GM19372 (cell line): Measurements from ENCODE around the gene ZNF189.
A peak's percentile ranks its signal among the peaks of the same experiment; 100 is the strongest.

Experiments used
- ATAC-seq: cut with Tn5 transposase; IDR thresholded peaks from one replicate; pipeline ENCODE4 v1.9.1; 2021; ENCODE audit warnings: mild to moderate bottlenecking, low read depth, moderate library complexity; ENCODE audit not compliant: unreplicated experiment

ZNF189 gene

DNA sequence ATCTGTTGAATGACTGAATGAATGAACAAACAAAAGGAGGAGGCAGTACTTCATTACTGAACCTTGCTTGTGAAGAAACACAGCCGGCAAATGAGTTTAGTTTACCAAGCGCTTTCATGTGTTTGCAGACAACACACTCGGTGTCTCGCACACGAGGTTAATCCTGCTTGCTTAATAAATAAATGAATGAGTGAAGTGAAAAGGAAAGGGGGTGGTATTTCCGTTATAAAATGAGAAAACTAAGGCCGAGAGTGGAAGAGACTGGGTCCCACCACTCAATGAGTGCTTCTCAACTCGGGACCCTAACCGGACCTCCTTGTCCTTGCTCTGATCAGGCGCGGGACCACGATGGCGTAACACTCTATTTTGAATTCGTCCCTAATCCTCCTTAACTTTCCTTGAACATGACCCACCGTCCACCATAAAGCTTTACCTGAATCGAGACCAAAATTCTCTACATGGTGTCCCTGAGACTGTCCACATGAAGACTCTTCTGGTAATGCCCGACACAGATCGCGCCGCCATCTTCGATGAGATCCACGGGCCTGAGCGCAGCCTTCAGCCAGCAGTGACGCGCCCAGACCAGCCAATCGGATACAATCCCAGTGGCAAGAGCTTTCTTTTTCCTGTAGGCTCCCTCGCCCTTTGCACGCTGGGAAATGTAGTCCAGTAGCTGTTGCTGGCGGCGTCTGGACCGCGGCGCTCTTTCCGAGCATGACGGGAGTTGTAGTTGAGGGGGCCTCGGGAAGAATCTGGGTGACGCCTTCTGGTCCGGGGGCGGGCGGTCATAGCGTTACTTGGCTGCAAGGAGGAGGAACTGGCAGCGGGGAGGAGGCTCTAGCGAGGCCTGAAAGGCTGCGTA is at the start of gene ZNF189, which contains the start of gene MRPL50:
ZNF189 (plus strand) TSS at position 784 of the 862 bp plus-strand sequence. CDS start 306 bp downstream, outside the sequence.
MRPL50 (minus strand) TSS at position 551 of the 862 bp plus-strand sequence; CDS start at position 525, 26 bp downstream.
- peak; percentile 95 for ATAC-seq

DNA sequence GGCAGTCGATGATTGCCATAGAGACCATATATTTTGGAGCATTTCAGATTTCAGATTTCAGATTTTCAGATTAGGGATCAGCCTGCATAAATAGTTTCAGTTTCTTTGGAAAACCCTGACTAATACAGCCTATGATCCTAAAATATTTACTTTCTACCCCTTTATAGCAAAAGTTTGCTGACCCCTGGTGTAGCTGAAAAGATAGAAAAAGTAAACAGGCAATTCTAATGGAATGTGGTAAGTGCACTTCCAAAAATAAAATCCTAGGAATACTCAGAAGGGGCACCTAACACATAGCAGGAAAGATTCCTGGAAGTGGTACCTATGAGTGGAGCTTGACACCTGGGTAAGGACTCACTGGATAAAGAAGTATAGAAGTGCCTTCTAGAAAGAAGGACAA is 48.4 kb upstream of the ZNF189 start:
- no peak for ATAC-seq

DNA sequence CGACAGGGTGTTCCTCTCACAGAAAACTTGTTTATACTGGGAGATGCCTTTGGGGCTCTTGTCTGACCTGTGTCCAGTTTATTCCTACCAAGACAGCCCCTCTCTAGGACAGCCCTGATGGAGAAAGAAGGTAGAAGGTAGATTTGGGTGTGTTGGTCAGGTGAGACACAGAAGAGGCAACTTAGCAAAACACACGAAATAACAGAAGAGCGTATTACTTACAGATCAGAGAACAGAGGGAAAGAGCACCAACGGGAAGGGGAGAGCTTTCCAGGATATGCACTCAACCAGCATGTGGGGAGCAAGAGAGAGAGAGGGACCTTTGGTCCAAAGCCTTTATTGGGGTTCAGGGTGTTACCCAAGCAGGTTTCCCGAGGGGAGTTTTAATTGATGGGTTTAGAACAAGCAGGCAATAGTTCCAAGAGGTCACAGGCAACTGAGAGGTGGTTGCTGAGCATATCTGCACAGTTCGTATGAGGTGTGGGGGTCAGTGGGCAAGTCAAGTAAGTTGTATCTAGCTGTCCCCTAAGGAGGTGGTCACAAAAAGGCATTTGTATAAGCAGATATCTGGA is 45.7 kb upstream of the ZNF189 start:
- no peak for ATAC-seq

DNA sequence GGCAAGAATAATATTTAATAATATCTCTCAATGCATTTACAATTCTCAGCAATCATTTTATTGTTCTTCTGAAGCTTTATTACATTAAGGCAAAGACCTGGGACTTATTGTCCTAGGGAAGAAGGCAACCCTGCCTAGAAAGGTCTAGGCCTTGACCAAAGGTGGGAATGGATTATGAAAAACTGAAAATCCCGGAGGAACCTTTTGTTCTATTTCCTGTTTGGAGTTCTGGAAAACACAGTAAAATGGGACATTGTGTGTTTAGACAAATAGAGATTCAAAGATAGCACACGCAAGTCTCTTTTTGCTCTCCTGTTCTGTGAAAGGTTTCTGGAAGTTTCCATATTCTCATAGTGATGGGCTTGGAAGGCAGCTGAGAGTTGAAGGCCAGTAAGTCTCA is 45.0 kb upstream of the ZNF189 start:
- no peak for ATAC-seq

DNA sequence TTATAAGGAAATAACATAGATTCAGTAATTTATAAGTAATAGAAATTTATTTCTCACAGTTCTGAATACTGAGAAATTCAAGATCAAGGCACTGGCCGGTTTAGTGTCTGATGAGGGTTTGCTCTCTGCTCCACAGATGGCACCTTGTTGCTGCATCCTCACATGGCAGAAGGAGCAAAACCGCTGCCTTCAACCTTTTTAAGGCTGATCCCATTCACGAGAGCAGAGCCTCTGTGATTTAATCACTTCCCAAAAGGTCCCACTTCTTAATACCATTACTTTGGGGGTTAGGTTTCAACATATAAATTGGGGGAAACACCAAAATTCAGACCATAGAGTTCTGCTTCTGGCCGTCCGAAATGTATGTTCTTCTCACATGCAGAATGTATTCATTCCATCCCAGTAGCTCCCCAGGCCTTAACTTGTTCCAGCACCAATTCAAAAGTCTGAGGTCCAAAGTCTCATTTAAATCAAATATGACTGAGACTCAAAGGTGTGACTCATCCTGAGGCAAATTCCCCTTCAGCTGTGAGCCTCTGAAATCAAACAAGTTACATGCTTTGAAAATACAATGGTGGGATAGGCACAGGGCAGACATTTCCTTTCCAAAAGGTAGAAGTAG is 44.4 kb upstream of the ZNF189 start:
- ATAC-seq, result no peak

DNA sequence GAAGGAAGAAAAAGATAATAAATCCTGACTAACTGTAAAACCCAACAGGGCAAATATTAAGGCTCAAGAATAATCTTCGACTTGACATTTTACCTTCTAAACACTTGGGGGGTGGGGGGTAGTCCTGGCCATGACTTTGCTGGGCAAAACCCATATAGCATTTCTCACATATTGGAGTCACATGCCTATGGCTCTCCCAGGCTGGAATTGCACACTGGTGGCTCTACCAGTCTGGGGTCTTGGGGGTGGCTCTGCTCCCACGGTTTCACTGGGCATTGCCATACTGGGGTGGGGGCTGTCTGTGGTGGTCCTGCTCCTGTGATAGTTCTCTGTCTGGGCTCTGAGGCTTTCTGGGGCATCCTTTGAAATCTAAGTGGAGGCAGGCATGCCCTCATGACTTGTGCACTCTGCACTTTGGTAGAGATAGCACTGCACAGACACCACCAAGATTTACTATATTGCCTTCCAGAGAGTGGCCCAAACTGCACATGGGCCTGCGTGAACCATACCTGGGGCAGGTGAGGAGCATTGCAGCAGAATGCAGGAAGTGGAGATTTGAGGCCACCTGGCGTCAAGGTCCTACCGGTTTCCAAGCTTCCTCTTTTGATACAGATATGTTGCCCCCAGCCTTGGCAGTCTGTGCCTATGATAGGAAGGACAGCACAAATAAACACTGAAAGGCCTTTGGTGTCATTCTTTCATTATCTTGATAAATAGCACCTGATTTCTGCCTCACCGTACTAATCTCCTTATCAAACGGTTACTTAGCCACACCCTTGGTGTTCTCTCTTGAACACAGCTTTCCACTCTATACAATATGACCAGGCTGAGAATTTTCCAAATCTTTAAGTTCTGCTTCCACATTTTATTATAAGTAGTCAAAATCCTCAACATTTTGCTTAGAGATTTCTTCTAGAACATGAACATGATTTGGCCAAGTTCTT is 43.6 kb upstream of the ZNF189 start:
- no peak for ATAC-seq

DNA sequence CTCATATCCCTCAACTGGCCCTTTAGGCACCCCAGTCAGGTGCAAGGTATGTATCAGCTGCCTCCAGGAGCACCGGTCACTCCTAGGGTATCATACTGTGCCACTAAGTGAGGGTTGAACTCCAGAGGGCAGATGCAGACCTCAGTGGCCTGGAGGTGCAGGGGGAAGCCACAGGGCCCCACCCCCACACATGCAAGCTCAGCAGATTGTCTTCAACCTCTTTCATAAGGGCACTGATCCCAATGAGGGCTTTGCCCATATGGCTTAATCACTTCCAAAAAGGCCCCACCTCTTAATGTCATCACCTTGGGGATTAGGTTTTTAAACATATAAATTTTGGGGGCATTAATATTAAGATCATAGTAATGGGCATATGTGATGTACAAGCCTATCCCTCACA is 42.0 kb upstream of the ZNF189 start:
- no peak for ATAC-seq

DNA sequence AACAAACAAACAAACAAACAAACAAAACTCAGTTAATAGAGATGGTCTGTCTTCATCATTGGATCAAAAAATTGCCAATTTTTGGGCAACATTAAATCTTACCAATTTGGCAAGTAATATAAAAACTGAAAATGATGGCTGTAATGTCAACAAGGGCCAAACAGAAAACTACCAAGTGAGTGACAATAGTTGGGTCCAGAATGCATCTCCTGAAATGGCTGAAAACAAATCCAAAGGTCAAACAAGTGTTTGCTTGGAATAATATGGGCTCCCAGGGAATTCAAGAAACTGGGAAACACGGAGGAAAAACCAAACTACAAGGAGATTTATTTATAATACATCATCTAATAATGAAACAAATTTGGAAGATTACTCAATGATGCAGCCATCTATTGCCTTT is 39.0 kb upstream of the ZNF189 start:
- ATAC-seq, result no peak

DNA sequence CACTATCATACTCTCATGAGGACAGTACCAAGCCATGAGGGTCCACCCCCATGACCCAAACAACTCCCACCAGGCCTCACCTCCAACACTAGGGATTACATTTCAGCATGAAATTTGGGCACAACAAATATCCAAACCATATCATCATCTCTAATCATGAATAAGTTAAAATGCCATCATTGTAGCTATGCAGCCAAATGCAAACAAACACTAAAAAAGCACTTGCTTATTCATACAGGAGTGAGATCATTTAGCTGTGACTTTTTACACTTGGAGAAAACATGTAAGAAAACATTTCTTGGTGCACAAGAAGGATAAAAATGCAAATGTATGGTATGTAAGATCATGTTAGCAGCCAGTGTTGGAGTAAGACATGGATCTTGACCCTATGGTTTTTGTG is 38.0 kb upstream of the ZNF189 start:
- no peak for ATAC-seq

DNA sequence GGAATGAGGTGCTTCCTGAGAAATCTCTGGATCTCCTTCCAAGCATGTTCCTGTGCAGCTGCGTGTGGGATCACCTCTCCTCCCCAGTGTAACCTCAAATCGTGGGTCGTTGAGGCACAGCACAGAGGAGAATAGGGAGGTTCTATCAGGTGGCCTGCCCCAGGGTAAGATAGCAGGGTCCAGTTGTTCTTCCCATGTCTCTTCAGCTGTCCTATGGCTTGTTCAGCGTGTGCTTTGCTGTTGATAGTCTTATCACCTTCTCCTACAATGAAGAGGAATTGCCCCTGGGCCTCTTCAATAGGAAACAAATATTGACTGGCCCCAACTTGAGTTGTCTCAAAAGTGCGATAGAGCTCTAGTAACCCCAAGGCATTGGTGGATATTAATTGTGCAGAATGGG is 36.2 kb upstream of the ZNF189 start:
- ATAC-seq, result no peak

DNA sequence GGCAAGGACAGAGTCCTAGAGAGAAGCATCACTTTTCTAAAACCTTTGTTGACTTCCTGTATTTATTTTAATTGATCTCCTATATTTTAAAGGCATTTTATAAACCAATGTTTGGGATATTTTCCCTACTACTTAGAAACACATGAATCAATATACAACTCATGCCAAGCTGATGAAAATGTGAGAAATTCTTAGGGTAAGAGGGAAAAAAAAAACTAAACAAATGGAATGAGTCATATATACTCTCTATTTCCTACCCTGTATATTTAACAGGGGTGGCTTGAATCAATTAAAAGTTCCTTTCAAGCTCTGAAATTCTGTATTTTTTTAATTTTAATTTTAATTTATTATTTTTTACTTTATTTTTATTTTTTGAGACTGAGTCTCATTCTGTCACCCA is 33.5 kb upstream of the ZNF189 start:
- no peak for ATAC-seq

DNA sequence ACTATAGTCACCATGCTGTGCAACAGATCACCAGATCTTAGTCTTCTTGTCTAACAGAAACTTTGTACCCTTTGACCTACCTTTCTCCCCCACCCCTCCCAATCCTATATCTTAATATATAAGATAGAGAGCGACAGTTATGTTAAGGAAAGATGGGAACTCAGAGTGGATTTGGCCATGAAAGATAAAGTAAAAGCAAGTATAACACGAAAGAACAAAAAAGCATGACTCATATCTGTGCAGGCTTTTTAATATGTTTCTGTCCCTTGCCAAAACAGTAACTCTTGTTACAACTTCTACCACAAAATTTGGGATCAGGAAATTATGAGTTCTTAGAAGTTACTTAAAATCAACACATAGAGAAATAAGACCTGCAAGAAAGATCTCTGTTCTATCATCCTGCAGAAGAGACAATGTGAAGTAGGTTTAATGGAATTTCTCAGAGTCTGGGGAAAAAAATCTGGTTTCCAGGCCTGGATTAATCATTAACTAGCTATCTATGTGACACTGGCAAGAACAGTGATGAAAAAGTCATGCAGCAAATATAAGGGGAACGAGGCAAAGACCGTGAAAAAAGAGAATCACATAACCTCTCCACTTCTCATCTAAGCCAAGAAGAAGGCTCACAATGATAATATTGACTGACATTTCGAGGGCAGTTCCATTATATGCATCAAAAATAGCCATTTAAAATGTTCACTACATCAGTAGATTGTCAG is 32.5 kb upstream of the ZNF189 start:
- ATAC-seq, result no peak

DNA sequence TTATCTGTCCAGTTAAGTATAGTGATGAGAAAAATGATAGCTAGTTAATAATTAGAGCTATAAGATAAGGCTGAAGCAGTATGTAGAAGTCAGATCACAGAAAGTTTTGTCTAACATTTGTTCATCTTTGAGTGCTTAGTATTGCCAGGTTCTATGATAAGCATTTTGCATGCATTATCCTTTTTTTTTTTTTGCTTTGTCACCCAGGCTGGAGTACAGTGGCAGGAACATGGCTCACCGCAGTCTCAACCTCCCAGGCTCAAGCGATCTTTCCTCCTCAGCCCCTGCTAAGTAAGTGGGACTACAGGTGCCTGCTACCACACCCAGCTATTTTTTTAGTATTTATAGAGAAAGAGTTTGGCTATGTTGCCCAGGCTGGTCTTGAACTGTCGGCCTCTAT is 31.3 kb upstream of the ZNF189 start:
- no peak for ATAC-seq

DNA sequence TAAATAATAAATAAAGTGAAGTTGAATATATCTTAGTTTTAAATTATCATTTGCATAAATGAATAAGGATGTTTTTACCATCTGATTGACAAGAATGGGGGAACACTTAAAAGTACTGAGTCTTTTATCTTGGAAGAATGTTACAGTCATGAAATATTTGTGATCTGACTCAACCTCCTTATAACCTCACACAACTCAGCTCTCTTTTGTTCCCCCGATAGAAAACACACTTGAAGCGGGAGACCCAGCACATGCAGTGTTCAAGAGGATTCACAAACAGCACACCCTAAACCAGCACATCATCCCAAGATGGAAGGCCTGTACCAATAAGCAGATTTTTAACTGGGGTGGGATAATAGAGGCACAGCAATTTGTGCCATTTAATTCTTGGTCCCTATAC is 29.4 kb upstream of the ZNF189 start:
- no peak for ATAC-seq

DNA sequence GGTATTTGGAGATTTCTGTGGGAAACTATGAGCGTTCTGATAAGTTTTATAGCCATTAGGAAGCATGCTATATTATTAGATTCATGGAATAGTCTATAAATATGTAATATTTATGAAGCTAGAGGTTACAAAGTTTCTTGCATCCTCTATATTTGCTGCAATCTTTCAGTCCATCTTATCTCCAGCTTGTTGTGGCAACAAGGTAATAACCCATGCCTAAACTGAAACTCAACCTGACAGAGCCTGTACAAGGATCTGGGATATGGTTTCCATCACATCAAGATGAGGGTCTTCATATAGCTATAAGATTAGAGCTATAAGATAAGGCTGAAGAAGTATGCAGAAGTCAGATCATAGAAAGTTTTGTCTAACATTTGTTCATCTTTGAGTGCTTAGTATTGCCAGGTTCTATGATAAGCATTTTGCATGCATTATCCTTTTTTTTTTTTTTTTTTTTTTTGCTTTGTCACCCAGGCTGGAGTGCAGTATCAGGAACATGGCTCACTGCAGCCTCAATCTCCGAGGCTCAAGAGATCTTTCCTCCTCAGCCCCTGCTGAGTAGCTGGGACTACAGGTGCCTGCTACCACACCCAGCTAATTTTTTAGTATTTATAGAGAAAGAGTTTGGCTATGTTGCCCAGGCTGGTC is 28.6 kb upstream of the ZNF189 start:
- no peak for ATAC-seq

DNA sequence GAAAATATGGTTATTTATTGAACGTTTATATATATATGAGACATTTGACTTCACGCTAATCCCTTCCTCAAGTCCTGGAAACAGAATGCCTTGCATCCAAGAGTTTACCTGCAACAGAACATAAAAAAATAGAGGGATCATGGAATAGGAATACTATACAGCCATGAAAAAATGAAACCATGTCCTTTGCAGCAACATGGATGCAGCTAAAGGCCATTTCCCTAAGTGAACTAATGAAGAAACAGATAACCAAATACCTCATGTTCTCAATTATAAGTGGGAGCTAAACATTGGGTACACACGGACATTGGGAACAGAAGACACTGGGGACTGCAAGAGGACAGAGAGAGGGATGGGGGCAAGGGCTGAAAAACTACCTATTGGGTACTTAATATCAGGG is 26.8 kb upstream of the ZNF189 start:
- no peak for ATAC-seq

DNA sequence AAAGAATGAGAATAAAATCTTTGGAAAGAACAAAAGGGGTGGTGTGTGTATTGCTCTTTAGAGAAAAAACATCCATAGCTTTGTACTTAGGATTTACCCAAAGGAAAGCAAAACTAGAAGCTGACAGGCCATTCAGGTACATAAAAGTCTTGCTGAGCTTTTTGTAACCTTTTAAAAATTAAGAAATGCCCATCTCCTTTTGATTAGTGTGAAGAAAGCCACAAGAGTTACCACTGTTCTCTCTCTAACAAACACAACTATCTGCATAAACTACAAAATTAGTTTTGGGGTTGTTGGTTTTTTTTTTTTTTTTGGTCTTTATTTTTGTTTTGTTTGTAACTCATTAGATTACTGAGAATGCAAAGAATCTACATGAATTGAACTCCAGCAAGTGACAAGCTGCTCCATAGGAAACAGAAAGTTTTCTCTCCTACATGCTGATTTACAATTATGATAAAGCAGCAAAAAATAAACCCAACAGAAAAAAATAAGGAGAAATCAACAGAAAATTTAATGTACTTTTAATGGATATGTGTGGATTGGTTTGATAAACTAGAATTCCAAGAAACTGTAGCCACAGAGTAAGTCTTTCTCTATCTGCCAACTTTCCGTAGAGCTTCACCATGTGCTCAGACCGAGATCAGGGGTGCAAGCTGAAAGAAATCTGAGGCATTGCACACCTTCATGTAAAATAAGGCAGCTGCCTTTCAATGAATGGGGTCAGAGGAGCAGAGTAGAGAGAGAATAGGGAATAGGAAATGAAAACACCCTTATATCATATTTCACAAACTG is 26.1 kb upstream of the ZNF189 start:
- no peak for ATAC-seq

DNA sequence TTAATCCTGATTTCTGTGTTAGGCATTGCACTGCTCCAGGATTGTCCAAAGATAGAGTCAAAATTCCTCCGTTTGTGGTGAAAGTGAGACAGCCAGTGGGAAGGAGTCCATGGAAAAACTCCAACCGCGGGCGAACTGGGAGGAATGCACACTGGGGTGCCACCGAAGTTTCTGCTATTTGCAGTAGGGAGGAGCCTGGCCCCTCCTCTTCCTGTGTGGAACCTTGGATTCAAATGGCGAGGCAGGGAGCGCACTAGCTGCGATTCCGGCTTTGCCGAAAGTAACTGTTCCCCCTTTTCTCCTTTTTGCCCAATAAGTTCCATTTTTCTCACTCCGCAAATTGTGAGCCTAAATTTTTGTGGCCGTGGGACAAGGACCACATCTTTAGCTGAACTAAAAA is 23.1 kb upstream of the ZNF189 start:
- no peak for ATAC-seq
